Sigmoid colon (tissue), 4 donors: ENCODE results near the gene MARS1.

ENCODE experiments used
- POLR2AphosphoS5 ChIP-seq, 4 donors: sonication (generic); formaldehyde crosslinking; IDR thresholded peaks; one replicate each; pipeline ENCODE4 v1.6.1; 2017; ENCODE audit warnings: antibody characterized with exemption in 4 of 4
- TF ChIP-seq, protein P1 (sequence below), 4 experiments: fragments of 450-650 bp in 3 of 4; fragments of 200-600 bp in 1 of 4; IDR thresholded peaks; one replicate each; pipeline ENCODE4 v1.5.1; 2016 to 2019; ENCODE audit warnings: antibody characterized with exemption in 4 of 4, mild to moderate bottlenecking in 3 of 4, moderate library complexity in 2 of 4

DNA sequence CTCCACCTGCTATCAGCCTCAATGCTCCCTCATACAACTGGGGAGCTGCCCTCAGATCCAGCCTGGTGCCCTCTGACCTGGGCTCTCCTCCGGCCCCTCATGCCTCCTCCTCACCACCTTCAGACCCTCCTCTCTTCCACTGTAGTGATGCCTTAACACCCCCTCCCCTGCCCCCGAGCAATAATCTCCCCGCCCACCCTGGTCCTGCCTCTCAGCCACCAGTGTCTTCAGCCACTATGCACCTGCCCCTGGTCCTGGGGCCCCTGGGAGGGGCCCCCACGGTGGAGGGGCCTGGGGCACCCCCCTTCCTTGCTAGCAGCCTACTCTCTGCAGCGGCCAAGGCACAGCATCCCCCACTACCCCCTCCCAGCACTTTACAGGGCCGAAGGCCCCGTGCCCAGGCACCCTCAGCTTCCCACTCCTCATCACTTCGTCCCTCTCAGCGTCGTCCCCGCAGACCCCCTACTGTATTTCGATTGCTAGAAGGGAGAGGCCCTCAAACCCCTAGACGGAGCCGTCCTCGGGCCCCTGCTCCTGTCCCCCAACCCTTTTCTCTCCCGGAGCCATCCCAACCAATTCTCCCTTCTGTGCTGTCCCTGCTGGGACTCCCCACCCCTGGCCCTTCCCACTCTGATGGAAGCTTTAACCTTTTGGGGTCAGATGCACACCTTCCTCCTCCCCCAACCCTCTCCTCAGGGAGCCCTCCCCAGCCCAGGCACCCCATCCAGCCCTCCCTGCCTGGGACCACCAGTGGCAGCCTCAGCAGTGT, 37.9 kb downstream of the MARS1 start:
- TF ChIP-seq POLR2AphosphoS5 (IDR thresholded peaks at IDR 0.05): no peak
- TF ChIP-seq, protein P1, sequence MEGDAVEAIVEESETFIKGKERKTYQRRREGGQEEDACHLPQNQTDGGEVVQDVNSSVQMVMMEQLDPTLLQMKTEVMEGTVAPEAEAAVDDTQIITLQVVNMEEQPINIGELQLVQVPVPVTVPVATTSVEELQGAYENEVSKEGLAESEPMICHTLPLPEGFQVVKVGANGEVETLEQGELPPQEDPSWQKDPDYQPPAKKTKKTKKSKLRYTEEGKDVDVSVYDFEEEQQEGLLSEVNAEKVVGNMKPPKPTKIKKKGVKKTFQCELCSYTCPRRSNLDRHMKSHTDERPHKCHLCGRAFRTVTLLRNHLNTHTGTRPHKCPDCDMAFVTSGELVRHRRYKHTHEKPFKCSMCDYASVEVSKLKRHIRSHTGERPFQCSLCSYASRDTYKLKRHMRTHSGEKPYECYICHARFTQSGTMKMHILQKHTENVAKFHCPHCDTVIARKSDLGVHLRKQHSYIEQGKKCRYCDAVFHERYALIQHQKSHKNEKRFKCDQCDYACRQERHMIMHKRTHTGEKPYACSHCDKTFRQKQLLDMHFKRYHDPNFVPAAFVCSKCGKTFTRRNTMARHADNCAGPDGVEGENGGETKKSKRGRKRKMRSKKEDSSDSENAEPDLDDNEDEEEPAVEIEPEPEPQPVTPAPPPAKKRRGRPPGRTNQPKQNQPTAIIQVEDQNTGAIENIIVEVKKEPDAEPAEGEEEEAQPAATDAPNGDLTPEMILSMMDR (IDR thresholded peaks at IDR 0.05): no peak
